Activated B cell treated with CpG ODN at 0.5 μM for 24 hours (primary cell): Measurements from ENCODE around the gene MCC. TPM values are rescaled to one million over a fixed set of nuclear protein-coding genes. Genes with fewer than 3 reads are reported as not detected.

Experiments used
- ATAC-seq: fragments of 200-7000 bp; cut with Tn5 transposase; one replicate; pipeline ENCODE4 v1.10.0; 2021; ENCODE audit warnings: low read depth, mild to moderate bottlenecking, moderate library complexity
- CTCF ChIA-PET: fragments of 350-600 bp; sonication (Branson Sonifier 250); formaldehyde crosslinking; loops from one replicate; lab custom pipeline; 2021; ENCODE audit warnings: antibody characterized with exemption; lab: Charles Lee
- POLR2A ChIA-PET: fragments of 350-600 bp; sonication (Branson Sonifier 250); formaldehyde crosslinking; loops from one replicate; lab custom pipeline; 2021; ENCODE audit warnings: antibody characterized with exemption; lab: Charles Lee
- DNase-seq: peaks from one replicate; pipeline ENCODE4 v3.0.0; 2022
- H3K27ac Mint-ChIP-seq: one replicate; pipeline ENCODE4 v1.8.0; 2020; ENCODE audit warnings: mixed read lengths
- H3K27me3 Mint-ChIP-seq: one replicate; pipeline ENCODE4 v1.8.0; 2021; ENCODE audit warnings: mixed read lengths
- H3K36me3 Mint-ChIP-seq: one replicate; pipeline ENCODE4 v1.8.0; 2021; ENCODE audit warnings: low read depth, mixed read lengths
- H3K4me1 Mint-ChIP-seq: one replicate; pipeline ENCODE4 v1.8.0; 2021; ENCODE audit warnings: mixed read lengths
- H3K4me3 Mint-ChIP-seq: one replicate; pipeline ENCODE4 v1.8.0; 2020; ENCODE audit warnings: mild to moderate bottlenecking, mixed read lengths
- H3K9me3 Mint-ChIP-seq: one replicate; pipeline ENCODE4 v1.8.0; 2020; ENCODE audit warnings: mixed read lengths
- CTCF ChIP-seq: fragments of 200-600 bp; IDR thresholded peaks from one replicate; pipeline ENCODE4 v1.8.0; 2022; ENCODE audit warnings: antibody characterized with exemption, mild to moderate bottlenecking
- intact Hi-C: fragments of 100-400 bp; cut with micrococcal nuclease; formaldehyde crosslinking; loops from one replicate; pipeline ENCODE4 v1.15.1; 2024
- total RNA-seq: library from RNA; stranded (reverse); gene quantifications from 2 replicates; pipeline ENCODE4 v1.2.3, GENCODE V29; 2022

Gene MCC
- total RNA-seq, 1 donor from 2014 or later = 0.22 TPM

DNA sequence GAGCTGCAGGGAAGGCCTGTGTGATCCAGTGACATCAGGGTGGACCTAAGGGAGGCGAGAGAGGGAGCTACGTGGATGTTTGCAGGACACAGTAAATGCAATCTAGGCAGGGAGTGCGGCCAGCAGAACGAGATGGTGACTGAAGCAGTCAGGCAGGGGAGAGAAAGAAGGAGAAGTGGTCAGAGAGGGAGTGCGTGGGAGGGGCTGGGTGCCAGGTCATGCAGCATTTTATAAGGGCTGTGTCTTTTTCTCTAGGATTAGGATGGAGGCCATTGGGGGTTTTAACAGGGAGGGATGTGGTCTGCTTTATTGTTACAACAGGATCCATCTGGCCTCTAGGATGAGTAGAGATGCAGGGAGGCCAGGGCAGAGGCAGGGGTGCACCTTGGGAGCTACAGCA is 431.3 kb downstream of the MCC start:
- H3K9me3 Mint-ChIP-seq = no peaks in the 10 kb centered on the region
- ATAC-seq = no peak
- CTCF ChIA-PET = no interaction called here
- intact Hi-C loops = no loop called here
- no peak overlapping the region for H3K4me3 Mint-ChIP-seq
- no peaks in the 10 kb centered on the region for H3K4me1 Mint-ChIP-seq
- no peak for TF ChIP-seq CTCF
- no peak for DNase-seq
- no peaks in the 10 kb centered on the region for H3K27me3 Mint-ChIP-seq
- POLR2A ChIA-PET = interaction anchor here (0.6 kb wide), 1 partner anchor 25 kb away, joined by 11 read pairs; no protein-coding TSS in a partner anchor
- no peak overlapping the region for H3K27ac Mint-ChIP-seq
- no peaks in the 10 kb centered on the region for H3K36me3 Mint-ChIP-seq

DNA sequence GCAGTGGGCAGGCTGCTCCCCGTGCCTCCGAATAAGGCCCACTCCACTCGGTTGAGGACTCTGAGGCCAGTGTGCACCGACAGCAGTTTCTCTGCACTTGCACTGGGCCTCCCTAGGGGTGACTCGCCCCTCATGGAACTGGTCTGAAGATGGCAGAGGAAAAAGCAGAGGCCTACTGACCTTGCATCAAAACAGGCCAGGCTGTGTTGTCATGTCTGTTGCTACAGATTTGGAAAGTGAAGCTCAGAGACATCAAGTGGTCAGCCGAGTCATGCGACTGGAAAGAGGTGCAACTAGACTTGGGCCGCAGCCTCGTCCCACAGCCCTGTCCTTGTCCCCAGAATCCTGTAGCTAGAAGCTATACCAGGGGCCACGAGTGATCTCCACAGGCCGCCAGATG is 433.4 kb downstream of the MCC start:
- no peak overlapping the region for H3K4me3 Mint-ChIP-seq
- H3K27me3 Mint-ChIP-seq = no peaks in the 10 kb centered on the region
- H3K4me1 Mint-ChIP-seq = no peaks in the 10 kb centered on the region
- intact Hi-C loops = no loop called here
- CTCF ChIA-PET = no interaction called here
- no peak overlapping the region for H3K27ac Mint-ChIP-seq
- no peak for ATAC-seq
- H3K36me3 Mint-ChIP-seq = no peaks in the 10 kb centered on the region
- no peak for DNase-seq
- no peak for TF ChIP-seq CTCF
- H3K9me3 Mint-ChIP-seq = no peaks in the 10 kb centered on the region
- POLR2A ChIA-PET = no interaction called here

- no peak overlapping the region for H3K27ac Mint-ChIP-seq
- no peak overlapping the region for H3K4me3 Mint-ChIP-seq
- no peak for TF ChIP-seq CTCF
- ATAC-seq (no peak), DNase-seq (no peak)
- ChIA-PET CTCF (no interaction called here), POLR2A (no interaction called here)
- H3K9me3 Mint-ChIP-seq = no peaks in the 10 kb centered on the region
- no peaks in the 10 kb centered on the region for H3K27me3 Mint-ChIP-seq
- intact Hi-C loops = no loop called here
- H3K36me3 Mint-ChIP-seq = no peaks in the 10 kb centered on the region
- H3K4me1 Mint-ChIP-seq = no peaks in the 10 kb centered on the region
Measured at GRCh38 chr5:113053511-113053995, 434.7 kb downstream of the MCC start.

GRCh38 chr5:113052041-113052795 is 436.0 kb downstream of the MCC start:
- ChIA-PET CTCF (no interaction called here), POLR2A (no interaction called here)
- Mint-ChIP-seq H3K27me3 (no peaks in the 10 kb centered on the region), H3K27ac (no peak overlapping the region), H3K4me3 (no peak overlapping the region), H3K36me3 (no peaks in the 10 kb centered on the region), H3K9me3 (no peaks in the 10 kb centered on the region), H3K4me1 (peaks cover 11% of the 10 kb centered on the region)
- no peak for TF ChIP-seq CTCF
- intact Hi-C loops = no loop called here
- DNase-seq (no peak), ATAC-seq (no peak)

DNA sequence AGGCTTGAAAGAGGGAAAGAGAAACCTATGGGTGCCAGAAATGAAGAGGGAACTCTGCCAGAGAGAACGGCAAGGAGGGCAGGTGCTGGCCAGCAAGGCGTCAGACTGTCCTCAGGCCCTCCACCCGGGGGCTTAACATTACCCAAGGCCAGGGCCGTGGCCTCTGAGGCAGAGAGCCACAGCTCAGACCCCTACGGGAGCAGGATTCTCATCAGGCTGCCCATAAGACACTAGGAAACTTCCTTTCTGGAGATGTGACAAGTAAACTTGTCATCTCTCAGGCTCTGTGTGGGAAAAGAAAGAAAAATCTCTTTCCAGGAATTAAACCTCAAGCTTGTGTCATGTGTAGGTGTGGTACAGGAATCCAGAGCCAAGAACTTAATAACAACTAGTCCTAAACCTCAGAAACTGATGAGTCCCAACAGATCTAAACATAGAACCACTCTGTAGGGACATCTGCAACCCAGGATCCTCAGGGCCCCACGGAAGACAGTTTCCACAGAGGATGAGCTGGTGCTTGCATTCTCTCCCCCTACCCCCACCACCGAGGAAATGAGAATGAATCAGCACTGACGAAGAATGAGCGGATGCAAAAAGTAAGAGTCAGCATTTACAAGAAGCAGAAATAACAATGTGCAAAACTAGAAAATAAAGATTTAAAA is 437.4 kb downstream of the MCC start:
- intact Hi-C loops = no loop called here
- H3K9me3 Mint-ChIP-seq = no peaks in the 10 kb centered on the region
- no peak overlapping the region for H3K4me3 Mint-ChIP-seq
- ChIA-PET POLR2A (no interaction called here), CTCF (no interaction called here)
- no peak for TF ChIP-seq CTCF
- H3K4me1 Mint-ChIP-seq = peaks cover 13% of the 10 kb centered on the region
- no peak overlapping the region for H3K27ac Mint-ChIP-seq
- ATAC-seq (no peak), DNase-seq (no peak)
- no peaks in the 10 kb centered on the region for H3K36me3 Mint-ChIP-seq
- no peaks in the 10 kb centered on the region for H3K27me3 Mint-ChIP-seq
